SH-SY5Y (cell line): Measurements from ENCODE around the gene C11orf68.

Experiments
- GATA2 ChIP-seq: IDR thresholded peaks from 2 replicates; pipeline ENCODE4 v1.6.1; 2011; ENCODE audit warnings: mild to moderate bottlenecking, low read depth, low read length
- GATA3 ChIP-seq: IDR thresholded peaks from 2 replicates; pipeline ENCODE4 v1.6.1; 2011; ENCODE audit warnings: low read depth, mild to moderate bottlenecking, low read length, moderate library complexity

GRCh38 chr11:65934014-65934413, 15.2 kb upstream of the C11orf68 start:
- TF ChIP-seq GATA2 (no peak), GATA3 (no peak)
